Mucosa of descending colon (tissue), 3 donors: ENCODE measurements around the gene MIOX. TPM values are rescaled to one million over a fixed set of nuclear protein-coding genes. Genes with fewer than 3 reads are reported as not detected.

Experiments
- ATAC-seq: fragments of 200-7000 bp; cut with Tn5 transposase; one replicate; pipeline ENCODE4 v1.9.1; 2020; ENCODE audit warnings: mild to moderate bottlenecking, moderate library complexity
- DNase-seq, 3 donors: peaks; one replicate each; pipeline ENCODE4 v3.0.0-alpha.2; 2020
- H3K36me3 ChIP-seq: fragments of 200-600 bp; one replicate; pipeline ENCODE4 v1.8.0; 2021; ENCODE audit warnings: low read depth, mild to moderate bottlenecking
- H3K4me1 ChIP-seq: fragments of 200-600 bp; one replicate; pipeline ENCODE4 v1.8.0; 2021; ENCODE audit warnings: low read depth, mild to moderate bottlenecking
- H3K4me3 ChIP-seq: fragments of 200-600 bp; one replicate; pipeline ENCODE4 v1.8.0; 2021; ENCODE audit warnings: mild to moderate bottlenecking
- H3K9me3 ChIP-seq: fragments of 200-600 bp; one replicate; pipeline ENCODE4 v1.8.0; 2021; ENCODE audit warnings: mild to moderate bottlenecking
- CTCF ChIP-seq: fragments of 200-600 bp; IDR thresholded peaks from one replicate; pipeline ENCODE4 v1.8.0; 2022; ENCODE audit warnings: antibody characterized with exemption, mild to moderate bottlenecking
- intact Hi-C, 2 donors: fragments of 100-400 bp; cut with DNase I in 1 of 2; cut with micrococcal nuclease in 1 of 2; formaldehyde crosslinking; loops; one replicate each; pipeline versions ENCODE4 v1.11.0 to v1.11.1; 2022; cut with DNase I, micrococcal nuclease
- total RNA-seq, 3 donors: library from RNA; stranded (reverse); fragmentation: NEBNext Ultra II Directional in 2 of 3; extraction: Animal tissue kit (Norgen Biotek cat#: 25700) in 2 of 3; gene quantifications; one replicate each; pipeline versions ENCODE4 v1.2.1 to v1.2.4, GENCODE V29; 2021 to 2023
- donor health status: DM: no; HTN: no; CAD: no; lungs with moderate emphysema.
- donor health status: DM: no; HTN: no; CAD: no.
- donor health status: DM: no; HTN: yes; CAD: no.

MIOX gene
- total RNA-seq, 3 donors from 2014 or later: not detected

GRCh38 chr22:50468626-50469025, 18.0 kb upstream of the MIOX start:
- Histone ChIP-seq H3K4me1 (peaks cover 49% of the 10 kb centered on the region), H3K9me3 (no peaks in the 10 kb centered on the region), H3K4me3 (no peak overlapping the region), H3K36me3 (peaks cover 16% of the 10 kb centered on the region)
- TF ChIP-seq CTCF: no peak
- intact Hi-C loops: no loop called here
- DNase-seq: no peak
- ATAC-seq: no peak

GRCh38 chr22:50469377-50470305, 17.0 kb upstream of the MIOX start:
- ATAC-seq (peak; percentile 85), DNase-seq (peak; percentile 93 to 98 (median 96))
- H3K36me3 ChIP-seq: peaks cover 10% of the 10 kb centered on the region
- H3K4me3 ChIP-seq: no peak overlapping the region
- H3K9me3 ChIP-seq: no peaks in the 10 kb centered on the region
- intact Hi-C loops: no loop called here
- TF ChIP-seq CTCF: no peak
- H3K4me1 ChIP-seq: peaks cover 53% of the 10 kb centered on the region

GRCh38 chr22:50470491-50470890, 16.2 kb upstream of the MIOX start:
- Histone ChIP-seq H3K36me3 (peaks cover 10% of the 10 kb centered on the region), H3K4me3 (no peak overlapping the region), H3K9me3 (no peaks in the 10 kb centered on the region), H3K4me1 (peaks cover 56% of the 10 kb centered on the region)
- TF ChIP-seq CTCF: no peak
- DNase-seq (peak; percentile 64 to 83 (median 72)), ATAC-seq (peak; percentile 64)
- intact Hi-C loops: no loop called here

GRCh38 chr22:50471197-50471847, 15.3 kb upstream of the MIOX start:
- DNase-seq (peak in 1 of 3 donors; percentile 57), ATAC-seq (no peak)
- H3K4me3 ChIP-seq: no peak overlapping the region
- H3K36me3 ChIP-seq: peaks cover 9% of the 10 kb centered on the region
- intact Hi-C loops: no loop called here
- peaks cover 56% of the 10 kb centered on the region for H3K4me1 ChIP-seq
- TF ChIP-seq CTCF: no peak
- no peaks in the 10 kb centered on the region for H3K9me3 ChIP-seq

GRCh38 chr22:50471962-50472361, 14.7 kb upstream of the MIOX start:
- DNase-seq (peak in 1 of 3 donors; percentile 52), ATAC-seq (no peak)
- Histone ChIP-seq H3K4me1 (peaks cover 56% of the 10 kb centered on the region), H3K36me3 (peaks cover 3% of the 10 kb centered on the region), H3K4me3 (no peak overlapping the region), H3K9me3 (no peaks in the 10 kb centered on the region)
- no peak for TF ChIP-seq CTCF
- intact Hi-C loops: no loop called here
